DOHH2 (cell line): ENCODE results near the gene NEGR1.

Source experiments
- CTCF ChIP-seq: fragments of 200-600 bp; sonication (generic); IDR thresholded peaks from one replicate; pipeline ENCODE4 v1.5.1; 2014; ENCODE audit warnings: antibody characterized with exemption, mild to moderate bottlenecking, low read depth, low read length; ENCODE audit not compliant: poor library complexity, severe bottlenecking
- EZH2phosphoT487 ChIP-seq: fragments of 200-600 bp; sonication (generic); IDR thresholded peaks from 2 replicates; pipeline ENCODE4 v1.6.1; 2017; ENCODE audit warnings: borderline replicate concordance, mild to moderate bottlenecking, antibody characterized with exemption, low read length, moderate library complexity, mixed read lengths

DNA sequence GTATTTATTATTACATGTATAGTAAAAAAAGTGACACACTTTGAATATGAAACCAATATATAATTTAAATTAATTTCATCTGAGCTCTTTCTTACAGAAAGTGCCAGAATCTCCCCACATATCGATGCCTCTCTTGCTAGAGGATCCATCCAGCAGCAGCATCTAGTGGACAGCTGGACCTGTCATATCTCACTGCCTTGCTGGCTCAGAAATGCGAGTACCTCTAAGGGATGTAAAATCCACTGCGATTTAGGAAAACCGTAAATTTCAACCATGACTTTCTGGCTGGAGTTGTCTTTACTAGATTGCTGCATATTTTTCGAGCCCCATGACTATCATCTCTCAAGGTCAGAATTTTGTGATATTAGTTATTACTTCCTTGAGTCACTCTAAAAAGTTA lies 333.8 kb downstream of the NEGR1 start:
- TF ChIP-seq CTCF: no peak
- no peak for TF ChIP-seq EZH2phosphoT487
